AML-193 (cell line): ENCODE results near the gene TCOF1.

Experiments used
- DNase-seq, 2 experiments: peaks; one replicate each; lab custom pipeline; 2025; lab: John Stamatoyannopoulos, UW

Gene TCOF1

DNA sequence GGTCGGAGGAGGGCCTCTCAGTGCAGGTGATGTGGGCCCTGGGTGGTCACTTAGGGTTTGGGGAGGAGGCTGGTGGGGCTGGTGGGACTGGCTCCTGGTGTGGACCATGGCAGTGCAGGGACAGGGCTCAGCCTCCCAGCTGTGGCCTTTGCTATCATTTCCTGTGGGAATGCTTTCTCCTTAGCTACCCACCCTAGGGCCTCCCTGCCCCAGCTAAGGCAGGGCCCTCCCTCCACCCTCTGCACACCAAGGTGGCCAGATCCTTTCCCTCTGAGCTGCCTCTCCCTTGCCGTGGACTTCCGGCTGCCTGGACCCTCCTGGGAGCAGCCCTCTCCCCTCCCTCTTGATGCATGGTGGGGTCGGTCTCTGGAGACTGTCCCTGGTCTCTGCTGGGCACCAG, 32.1 kb upstream of the TCOF1 start:
- no peak for DNase-seq

DNA sequence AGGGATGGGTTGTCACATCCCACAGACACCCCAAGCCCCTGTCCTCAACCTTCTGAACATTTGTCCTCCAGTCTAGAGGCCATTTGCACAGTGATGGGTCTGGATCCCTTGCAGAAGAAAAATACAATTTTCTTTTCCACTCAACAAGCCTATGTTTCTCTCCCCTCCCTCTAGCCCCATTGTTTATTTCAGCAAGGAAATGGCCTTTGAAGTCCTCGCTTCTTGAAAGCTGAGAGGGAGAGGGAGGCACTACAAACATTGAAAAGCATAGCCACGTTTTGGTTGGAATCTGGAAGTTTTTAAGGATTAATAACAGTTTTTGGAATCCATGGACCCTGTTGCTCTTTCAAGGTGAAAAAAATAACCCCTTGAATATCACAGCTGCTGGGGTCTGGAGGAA, 30.8 kb upstream of the TCOF1 start:
- no peak for DNase-seq

- no peak for DNase-seq
Measured at GRCh38 chr5:150327139-150327538, 30.4 kb upstream of the TCOF1 start.

DNA sequence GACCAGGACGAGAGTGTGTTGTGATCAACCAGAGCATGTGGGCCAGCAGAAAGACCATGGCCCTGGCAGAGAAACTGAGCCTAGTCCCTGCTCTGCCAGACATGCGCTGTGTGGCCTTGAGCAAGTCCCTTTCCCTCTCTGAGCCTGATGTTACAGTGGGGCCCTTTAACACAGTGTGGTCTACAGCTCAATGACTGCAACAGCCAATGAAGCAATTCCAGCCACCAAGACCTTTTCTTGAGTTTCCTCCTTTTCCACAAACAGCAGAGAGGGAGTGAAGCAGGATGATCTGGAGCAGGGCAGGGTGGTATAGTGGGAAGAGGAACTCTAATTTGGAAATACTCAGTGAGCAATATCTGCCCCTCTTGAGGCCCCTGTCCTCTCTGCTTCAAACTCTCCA, 29.0 kb upstream of the TCOF1 start:
- no peak for DNase-seq

DNA sequence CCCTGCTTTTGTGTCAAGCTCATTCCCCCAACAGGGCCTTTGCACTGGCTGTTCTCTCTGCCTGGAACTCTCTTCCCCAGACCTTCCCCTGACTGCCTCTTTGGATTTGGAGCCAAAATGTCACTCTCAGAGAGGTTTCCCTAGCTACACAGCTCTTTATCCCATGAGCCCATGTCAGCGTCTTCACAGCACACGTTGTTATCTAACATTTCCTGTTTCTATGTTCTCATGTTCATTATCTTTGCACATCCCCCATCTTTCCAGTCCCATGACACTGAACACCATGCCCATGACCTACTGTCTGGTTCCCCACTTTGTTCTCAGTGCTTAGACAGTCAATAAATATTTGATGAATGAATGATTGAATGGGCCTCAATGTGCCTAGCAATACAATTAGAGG, 28.5 kb upstream of the TCOF1 start:
- no peak for DNase-seq

DNA sequence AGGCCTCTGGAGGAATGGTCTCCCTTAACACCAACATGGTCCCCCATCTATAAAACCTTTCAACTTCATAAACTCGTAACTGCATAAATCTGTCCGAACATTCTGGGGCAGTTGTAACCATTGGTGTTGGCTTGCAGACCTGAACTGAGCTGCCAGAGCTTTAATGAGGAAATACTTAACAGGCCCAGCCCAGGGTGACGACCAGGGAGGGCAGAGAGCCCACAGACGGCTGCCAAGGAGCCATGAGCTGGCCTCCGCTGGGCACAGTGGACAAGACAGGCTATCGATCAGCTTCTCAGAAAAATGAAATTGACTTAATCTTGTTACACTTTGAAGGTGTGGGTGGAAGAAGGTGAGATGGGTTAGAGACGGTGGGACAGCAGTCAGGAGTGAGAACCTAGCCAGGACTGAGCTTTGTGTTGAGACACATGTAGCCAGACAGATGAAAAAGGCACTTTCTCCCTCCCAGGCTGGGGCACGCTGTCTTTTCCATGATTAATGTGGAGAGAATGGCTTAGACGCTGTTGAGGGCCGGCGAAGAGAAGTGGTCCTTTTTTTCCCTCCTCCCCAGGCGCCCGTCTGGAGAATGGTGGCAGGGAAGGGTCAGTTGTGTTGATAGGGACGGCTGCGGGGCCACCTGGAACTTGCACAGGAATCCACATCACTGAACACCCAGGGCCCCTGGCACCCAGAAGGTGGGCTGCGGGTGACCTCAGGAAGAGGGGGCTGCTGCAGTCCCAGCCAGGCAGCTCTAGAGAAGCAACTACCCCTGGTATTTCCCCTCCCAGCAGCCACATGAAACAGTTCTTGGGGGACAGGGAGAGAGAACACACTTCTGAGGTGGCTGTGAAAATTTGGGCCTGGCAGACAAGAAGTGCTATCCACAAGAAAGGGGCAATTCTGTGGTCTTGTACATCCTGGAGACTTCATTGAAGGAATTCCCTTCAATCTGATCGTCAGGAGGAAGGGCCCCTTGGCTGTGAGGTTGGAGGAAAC, 27.3 kb upstream of the TCOF1 start:
- no peak for DNase-seq

GRCh38 chr5:150333400-150333799, 24.1 kb upstream of the TCOF1 start:
- no peak for DNase-seq

- no peak for DNase-seq
Measured at GRCh38 chr5:150335778-150336177, 21.7 kb upstream of the TCOF1 start.

DNA sequence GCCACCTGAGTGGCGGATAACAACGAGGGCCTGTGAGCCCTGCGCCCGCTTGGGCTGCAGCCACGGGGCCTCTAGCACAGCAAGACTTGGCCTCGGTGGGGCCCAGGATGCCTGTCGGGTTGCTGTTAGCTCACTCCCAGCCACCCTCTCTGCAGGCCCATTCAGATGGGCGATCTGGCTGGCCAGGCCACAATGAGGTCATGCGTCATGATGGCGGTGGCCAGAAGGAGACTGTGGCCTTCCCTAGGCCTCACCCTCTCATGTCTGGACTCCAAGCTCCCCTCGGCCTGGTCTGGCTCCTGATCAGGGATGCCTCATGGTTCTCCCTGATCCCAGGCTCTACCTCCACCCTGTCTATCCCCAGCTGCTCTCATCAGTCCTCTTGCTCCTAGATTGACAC, 19.0 kb upstream of the TCOF1 start:
- no peak for DNase-seq

- DNase-seq: no peak
Measured at GRCh38 chr5:150339165-150339564, 18.3 kb upstream of the TCOF1 start.

DNA sequence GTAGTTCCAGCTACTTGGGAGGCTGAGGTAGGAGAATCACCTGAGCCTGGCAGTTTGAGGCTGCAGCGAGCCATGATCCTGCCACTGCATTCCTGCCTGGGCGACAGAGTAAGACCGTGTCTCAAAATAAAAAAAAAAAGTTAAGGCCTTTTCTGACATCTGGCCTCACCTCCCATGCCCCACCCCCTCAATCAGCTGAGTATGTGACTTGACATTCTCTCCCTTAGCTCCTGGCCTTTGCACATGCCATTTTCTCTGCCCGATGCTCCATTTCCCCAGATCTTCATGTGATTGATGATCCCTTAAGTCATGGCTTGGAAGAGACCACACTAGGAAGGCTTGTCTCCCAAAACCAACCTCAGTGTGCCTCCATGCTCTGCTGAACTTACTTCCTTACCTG, 17.7 kb upstream of the TCOF1 start:
- no peak for DNase-seq

GRCh38 chr5:150340614-150341255, 16.8 kb upstream of the TCOF1 start:
- no peak for DNase-seq

- no peak for DNase-seq
Measured at GRCh38 chr5:150341331-150341730, 16.2 kb upstream of the TCOF1 start.

DNA sequence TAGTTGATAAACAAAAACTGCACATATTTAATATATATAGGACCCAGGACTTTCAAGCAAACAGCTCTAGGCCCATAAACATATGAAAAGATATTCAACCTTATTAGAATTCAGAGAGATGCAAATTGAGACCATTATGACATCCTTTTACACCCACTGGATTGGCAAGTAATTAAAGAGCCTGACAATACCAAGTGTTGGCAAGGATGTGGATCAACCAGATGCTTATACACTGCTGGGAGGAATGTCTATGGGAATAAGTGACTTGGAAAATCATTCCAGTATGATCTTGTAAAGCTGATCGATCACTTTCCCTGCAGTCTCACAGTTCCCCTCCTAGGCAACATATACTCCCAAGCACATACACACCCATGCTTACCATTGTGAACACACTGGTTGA, 15.5 kb upstream of the TCOF1 start:
- DNase-seq: no peak

DNA sequence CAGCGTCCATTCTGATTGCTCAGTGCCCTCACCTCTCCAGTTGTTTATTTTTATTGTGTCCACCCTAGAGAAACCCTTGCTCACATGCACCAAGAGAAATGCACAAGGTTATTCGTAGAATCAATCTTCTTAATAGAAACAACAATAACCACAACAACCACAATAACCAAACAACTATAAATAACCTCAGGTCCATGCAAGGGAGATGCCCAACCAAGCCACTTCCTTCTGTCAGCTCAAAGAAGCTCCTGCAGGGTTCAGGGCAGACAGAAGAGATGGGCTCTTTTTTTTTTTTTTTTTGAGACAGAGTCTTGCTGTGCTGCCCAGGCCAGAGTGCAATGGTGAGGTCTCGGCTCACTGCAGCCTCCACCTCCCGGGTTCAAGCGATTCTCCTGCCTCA, 14.9 kb upstream of the TCOF1 start:
- DNase-seq: no peak

DNA sequence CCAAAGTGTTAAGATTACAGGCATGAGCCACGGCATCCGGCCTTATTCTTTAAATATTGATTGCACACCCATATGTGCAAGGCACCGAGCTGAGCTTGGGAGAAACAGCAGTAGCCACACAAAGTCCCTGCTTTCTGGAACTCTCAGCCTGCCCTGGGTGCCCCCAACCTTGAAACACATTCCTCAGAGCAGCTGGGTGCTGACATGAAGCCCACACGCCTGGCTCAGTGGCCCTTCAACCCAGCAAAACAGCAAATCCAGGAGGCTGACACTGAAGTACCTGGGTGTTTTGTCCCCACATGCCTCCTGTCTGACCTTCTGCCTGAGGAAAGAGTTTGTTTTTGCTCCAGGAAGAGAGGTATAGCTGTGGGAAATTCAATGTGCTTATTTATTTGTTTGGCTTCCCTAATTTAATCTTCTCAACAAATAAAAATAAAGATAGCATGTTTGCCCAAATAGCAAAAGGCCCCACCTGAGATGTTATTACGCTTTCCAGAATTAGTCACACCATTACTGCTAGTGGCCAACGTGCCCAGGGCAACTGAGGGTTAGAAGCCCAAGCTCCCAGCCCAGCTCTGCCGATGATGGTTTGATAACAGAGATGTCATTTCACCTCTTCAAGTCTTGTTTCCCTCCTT, 13.4 kb upstream of the TCOF1 start:
- DNase-seq: no peak

DNA sequence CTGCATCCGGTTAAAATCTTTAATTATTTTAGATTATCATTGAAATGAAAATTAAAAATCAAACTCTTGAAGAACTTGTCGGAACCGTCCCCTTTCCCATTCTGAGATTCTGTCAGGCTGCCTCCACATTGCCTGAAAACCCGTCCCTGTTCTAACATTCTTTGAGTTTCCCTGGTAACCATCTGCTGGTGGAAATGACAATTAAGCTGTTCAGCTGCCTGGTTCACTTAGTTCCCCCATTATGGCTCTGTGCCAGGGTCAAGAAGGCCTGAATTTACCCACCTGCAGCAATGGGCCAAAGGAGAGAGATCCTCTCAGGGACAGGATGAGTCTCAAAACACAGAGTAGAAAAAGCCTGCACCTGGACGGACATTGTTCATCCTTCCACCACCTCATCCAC, 11.8 kb upstream of the TCOF1 start:
- DNase-seq: no peak

DNA sequence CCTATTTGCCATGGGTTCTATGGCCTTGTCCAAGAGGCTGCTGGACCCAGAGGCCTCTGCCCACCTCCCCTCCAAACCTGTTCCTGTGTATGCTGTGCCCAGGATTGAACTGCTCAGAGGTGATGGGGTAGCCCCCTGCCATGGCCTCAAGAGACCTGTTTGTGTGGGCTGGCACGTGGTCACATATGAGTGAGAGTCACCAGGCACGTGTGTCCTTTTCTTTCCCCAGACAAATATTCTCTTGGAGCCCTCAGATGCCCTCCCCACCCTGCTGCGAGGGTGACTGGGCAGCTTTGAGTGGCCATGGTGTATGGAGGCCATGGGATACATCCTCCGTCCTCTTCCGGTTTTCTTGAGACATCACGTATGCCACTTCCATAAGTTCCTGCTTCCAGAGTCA, 10.9 kb upstream of the TCOF1 start:
- no peak for DNase-seq

- no peak for DNase-seq
Measured at GRCh38 chr5:150347003-150347402, 10.5 kb upstream of the TCOF1 start.

DNA sequence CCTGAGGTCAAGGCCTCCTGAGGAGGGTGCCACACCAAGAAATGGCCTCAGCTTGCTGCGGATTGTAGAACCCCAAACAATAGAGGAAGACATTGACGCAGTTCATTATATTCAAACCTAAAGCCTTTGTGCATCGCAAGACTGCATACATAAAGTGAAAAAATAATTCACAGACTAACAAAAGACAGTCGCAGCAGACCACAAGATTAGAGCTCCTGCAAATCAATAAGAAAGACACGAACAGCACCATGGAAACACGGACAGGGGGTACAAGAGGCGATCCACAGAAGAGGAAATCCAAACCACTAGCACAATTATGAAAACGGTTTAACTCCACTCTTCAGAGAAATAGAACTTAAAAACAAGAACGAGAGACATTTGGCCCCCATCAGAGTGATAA, 10.0 kb upstream of the TCOF1 start:
- DNase-seq: no peak

GRCh38 chr5:150349681-150350275, 7.7 kb upstream of the TCOF1 start:
- no peak for DNase-seq

GRCh38 chr5:150350524-150351344, 6.8 kb upstream of the TCOF1 start:
- DNase-seq: peak; percentile 76 to 80
